ENCODE data around the gene PCNX2. TPM values are rescaled to one million over a fixed set of nuclear protein-coding genes. Genes with fewer than 3 reads are reported as not detected.

The PCNX2 gene
- polyA plus RNA-seq, 3 donors, result 0.29 to 7.9 (median 0.62) TPM

DNA sequence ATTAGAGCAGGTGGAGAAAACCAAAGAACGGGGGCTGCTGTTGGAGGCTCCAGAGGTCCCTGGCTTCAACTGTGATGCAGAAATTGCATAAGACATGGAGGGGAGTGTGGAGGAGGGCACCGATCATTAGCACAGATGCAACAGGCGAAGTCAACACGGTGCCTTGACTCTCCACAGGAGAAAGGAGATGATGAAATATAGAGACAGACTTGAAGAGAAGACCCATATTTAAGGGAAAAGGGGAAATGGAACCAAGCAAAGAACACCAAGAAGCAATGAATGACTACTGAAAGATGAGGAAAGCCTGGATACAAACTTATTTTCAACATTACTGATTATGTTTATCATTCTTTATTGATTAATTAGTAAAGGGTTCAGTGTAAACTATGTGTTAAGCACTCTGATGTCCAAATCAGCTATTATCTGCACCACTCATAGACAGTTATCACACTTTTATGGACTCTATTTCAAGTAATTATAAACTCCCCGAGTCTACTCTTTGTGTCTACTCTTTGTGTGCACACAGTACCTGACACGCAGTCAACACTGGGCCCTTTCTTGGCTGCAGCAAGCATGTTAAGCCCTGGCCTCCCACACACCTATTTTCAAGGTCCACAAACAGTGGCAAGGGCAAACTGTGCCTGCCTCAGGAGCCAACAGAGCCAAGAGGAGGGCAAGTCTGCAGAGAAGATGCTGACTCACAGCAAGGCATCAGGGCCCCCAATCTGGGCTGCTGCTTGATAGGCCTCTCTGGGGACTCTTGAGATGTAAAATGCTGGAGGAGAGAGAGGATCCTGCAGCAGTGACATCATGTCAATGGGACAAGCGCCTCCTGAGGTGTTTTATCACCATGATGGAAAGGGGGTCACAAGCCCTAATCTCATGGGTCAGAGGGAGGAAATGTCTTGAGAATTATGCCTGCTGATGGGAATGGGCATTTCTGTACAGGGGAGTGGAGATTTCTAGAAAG lies 17.6 kb downstream of the PCNX2 start:
- no peaks in the 10 kb centered on the region for H3K9me3 Mint-ChIP-seq
- Histone ChIP-seq H3K9ac (ENCODE audit: insufficient read depth, low read length, poor library complexity, severe bottlenecking) (no peak overlapping the region), H2AFZ (ENCODE audit: insufficient read depth, low read depth, low read length, poor library complexity, severe bottlenecking) (no peak overlapping the region), H3K27ac (ENCODE audit: low read depth in 1 of 2, low read length in 2 of 2) (peak overlapping the region in 1 of 2 donors; percentile 1), H3K4me2 (replicated peaks; ENCODE audit: extremely low read depth, low read length, poor library complexity, severe bottlenecking) (no peak overlapping the region), H3K9me3 (replicated peaks in 1 of 2; ENCODE audit: control insufficient read depth in 1 of 2, insufficient read depth in 1 of 2, low read length in 2 of 2) (no peaks in the 10 kb centered on the region), H4K20me1 (ENCODE audit: insufficient read depth, low read length) (no peaks in the 10 kb centered on the region), H3K27me3 (ENCODE audit: control insufficient read depth in 2 of 2, insufficient read depth in 2 of 2, low read length in 2 of 2) (no peaks in the 10 kb centered on the region), H3K79me2 (ENCODE audit: insufficient read depth, low read length) (no peaks in the 10 kb centered on the region), H3K36me3 (replicated peaks in 1 of 2; ENCODE audit: control insufficient read depth in 1 of 2, insufficient read depth in 2 of 2, low read length in 2 of 2) (no peaks in the 10 kb centered on the region), H3K4me3 (replicated peaks in 1 of 3; ENCODE audit: low read depth in 2 of 3, low read length in 3 of 3) (peak overlapping the region in 1 of 3 experiments; percentile 13), H3K4me1 (ENCODE audit: control insufficient read depth in 1 of 2, insufficient read depth in 2 of 2, low read length in 2 of 2) (peaks cover 37 to 43% of the 10 kb centered on the region in 2 donors)
- H3K36me3 Mint-ChIP-seq, result no peaks in the 10 kb centered on the region
- H3K4me3 Mint-ChIP-seq, result no peak overlapping the region
- peak overlapping the region in 6 of 7 donors; percentile 0 to 82 (median 36) for H3K27ac Mint-ChIP-seq
- H3K4me1 Mint-ChIP-seq, result peaks cover 42% of the 10 kb centered on the region
- TF ChIP-seq, protein P1, sequence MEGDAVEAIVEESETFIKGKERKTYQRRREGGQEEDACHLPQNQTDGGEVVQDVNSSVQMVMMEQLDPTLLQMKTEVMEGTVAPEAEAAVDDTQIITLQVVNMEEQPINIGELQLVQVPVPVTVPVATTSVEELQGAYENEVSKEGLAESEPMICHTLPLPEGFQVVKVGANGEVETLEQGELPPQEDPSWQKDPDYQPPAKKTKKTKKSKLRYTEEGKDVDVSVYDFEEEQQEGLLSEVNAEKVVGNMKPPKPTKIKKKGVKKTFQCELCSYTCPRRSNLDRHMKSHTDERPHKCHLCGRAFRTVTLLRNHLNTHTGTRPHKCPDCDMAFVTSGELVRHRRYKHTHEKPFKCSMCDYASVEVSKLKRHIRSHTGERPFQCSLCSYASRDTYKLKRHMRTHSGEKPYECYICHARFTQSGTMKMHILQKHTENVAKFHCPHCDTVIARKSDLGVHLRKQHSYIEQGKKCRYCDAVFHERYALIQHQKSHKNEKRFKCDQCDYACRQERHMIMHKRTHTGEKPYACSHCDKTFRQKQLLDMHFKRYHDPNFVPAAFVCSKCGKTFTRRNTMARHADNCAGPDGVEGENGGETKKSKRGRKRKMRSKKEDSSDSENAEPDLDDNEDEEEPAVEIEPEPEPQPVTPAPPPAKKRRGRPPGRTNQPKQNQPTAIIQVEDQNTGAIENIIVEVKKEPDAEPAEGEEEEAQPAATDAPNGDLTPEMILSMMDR (IDR thresholded peaks at IDR 0.05), result no peak
- 45% methylated on average over 7 of the region's 7 CpGs for WGBS (ENCODE audit: insufficient coverage)
- intact Hi-C loops (cut with micrococcal nuclease), result no loop called here
- peaks cover 0 to 3% (median 3%) of the 10 kb centered on the region in 3 donors for H3K27me3 Mint-ChIP-seq (ENCODE audit: low read depth in 3 of 3)
- peak; percentile 20 to 40 (median 39) for DNase-seq

- Histone ChIP-seq H3K9ac (ENCODE audit: insufficient read depth, low read length, poor library complexity, severe bottlenecking) (no peak overlapping the region), H3K9me3 (replicated peaks in 1 of 2; ENCODE audit: control insufficient read depth in 1 of 2, insufficient read depth in 1 of 2, low read length in 2 of 2) (no peaks in the 10 kb centered on the region), H3K4me2 (replicated peaks; ENCODE audit: extremely low read depth, low read length, poor library complexity, severe bottlenecking) (no peak overlapping the region), H3K27me3 (ENCODE audit: control insufficient read depth in 2 of 2, insufficient read depth in 2 of 2, low read length in 2 of 2) (no peaks in the 10 kb centered on the region), H3K4me3 (replicated peaks in 1 of 3; ENCODE audit: low read depth in 2 of 3, low read length in 3 of 3) (no peak overlapping the region), H3K27ac (ENCODE audit: low read depth in 1 of 2, low read length in 2 of 2) (no peak overlapping the region), H3K36me3 (replicated peaks in 1 of 2; ENCODE audit: control insufficient read depth in 1 of 2, insufficient read depth in 2 of 2, low read length in 2 of 2) (no peaks in the 10 kb centered on the region), H4K20me1 (ENCODE audit: insufficient read depth, low read length) (no peaks in the 10 kb centered on the region), H2AFZ (ENCODE audit: insufficient read depth, low read depth, low read length, poor library complexity, severe bottlenecking) (no peak overlapping the region), H3K79me2 (ENCODE audit: insufficient read depth, low read length) (no peaks in the 10 kb centered on the region), H3K4me1 (ENCODE audit: control insufficient read depth in 1 of 2, insufficient read depth in 2 of 2, low read length in 2 of 2) (no peaks in the 10 kb centered on the region)
- Mint-ChIP-seq H3K27ac (no peak overlapping the region), H3K4me1 (peaks cover 15% of the 10 kb centered on the region), H3K4me3 (no peak overlapping the region), H3K36me3 (peaks cover 8 to 14% of the 10 kb centered on the region in 2 donors), H3K9me3 (peaks cover 0 to 2% (median 0%) of the 10 kb centered on the region in 7 donors), H3K27me3 (ENCODE audit: low read depth in 3 of 3) (no peaks in the 10 kb centered on the region)
- no CpG with 5 or more reads among the region's 2 CpGs for WGBS (ENCODE audit: insufficient coverage)
- intact Hi-C loops (cut with micrococcal nuclease), result no loop called here
- no peak for DNase-seq
- TF ChIP-seq, protein P1 (IDR thresholded peaks at IDR 0.05), result no peak
Observed at GRCh38 chr1:233269656-233270055, 25.9 kb downstream of the PCNX2 start.

Data from CD14-positive monocyte (primary cell).